ENCODE results near the gene BCL11A. TPM values are rescaled to one million over a fixed set of nuclear protein-coding genes. Genes with fewer than 3 reads are reported as not detected.
A peak's percentile ranks its signal among the peaks of the same experiment; 100 is the strongest.

BCL11A gene
- total RNA-seq, 1 donor from 2014 or later: 0.67 TPM

DNA sequence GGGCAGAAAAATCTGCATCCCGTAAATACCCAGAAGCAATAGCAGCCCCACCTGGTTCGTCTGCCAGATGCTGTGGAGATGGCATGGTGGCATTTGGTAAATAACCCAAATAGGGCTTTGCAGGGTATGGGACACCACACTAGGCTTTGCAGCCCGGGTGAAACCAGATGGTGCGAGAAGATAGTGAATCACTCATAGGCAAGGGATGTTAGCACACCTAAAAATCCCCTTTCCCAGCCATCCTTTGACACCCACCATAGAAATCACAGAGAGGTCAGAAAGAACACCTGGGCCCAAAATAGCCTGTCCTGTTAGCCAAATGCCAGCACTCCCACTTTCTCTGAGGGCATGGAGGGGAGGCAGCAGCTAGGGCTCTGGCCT is 47.6 kb downstream of the BCL11A start:
- no peaks in the 10 kb centered on the region for H3K9me3 Mint-ChIP-seq
- H3K27me3 Mint-ChIP-seq (ENCODE audit: insufficient read depth, low read depth): peaks cover 6% of the 10 kb centered on the region
- TF ChIP-seq EZH2 (IDR thresholded peaks at IDR 0.05) (no peak), EZH2phosphoT487 (IDR thresholded peaks at IDR 0.05) (no peak)
- TF ChIP-seq, protein P1, sequence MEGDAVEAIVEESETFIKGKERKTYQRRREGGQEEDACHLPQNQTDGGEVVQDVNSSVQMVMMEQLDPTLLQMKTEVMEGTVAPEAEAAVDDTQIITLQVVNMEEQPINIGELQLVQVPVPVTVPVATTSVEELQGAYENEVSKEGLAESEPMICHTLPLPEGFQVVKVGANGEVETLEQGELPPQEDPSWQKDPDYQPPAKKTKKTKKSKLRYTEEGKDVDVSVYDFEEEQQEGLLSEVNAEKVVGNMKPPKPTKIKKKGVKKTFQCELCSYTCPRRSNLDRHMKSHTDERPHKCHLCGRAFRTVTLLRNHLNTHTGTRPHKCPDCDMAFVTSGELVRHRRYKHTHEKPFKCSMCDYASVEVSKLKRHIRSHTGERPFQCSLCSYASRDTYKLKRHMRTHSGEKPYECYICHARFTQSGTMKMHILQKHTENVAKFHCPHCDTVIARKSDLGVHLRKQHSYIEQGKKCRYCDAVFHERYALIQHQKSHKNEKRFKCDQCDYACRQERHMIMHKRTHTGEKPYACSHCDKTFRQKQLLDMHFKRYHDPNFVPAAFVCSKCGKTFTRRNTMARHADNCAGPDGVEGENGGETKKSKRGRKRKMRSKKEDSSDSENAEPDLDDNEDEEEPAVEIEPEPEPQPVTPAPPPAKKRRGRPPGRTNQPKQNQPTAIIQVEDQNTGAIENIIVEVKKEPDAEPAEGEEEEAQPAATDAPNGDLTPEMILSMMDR (IDR thresholded peaks at IDR 0.05): no peak
- no peaks in the 10 kb centered on the region for H3F3A ChIP-seq (ENCODE audit: low read depth)
- H3K9me3 ChIP-seq (ENCODE audit: low read depth): no peaks in the 10 kb centered on the region
- no peak overlapping the region for H3K27ac ChIP-seq
- no peak overlapping the region for H3K4me3 Mint-ChIP-seq
- peaks cover 35% of the 10 kb centered on the region for H3K4me1 Mint-ChIP-seq
- H3K27me3 ChIP-seq: no peaks in the 10 kb centered on the region
- H3K4me1 ChIP-seq: peaks cover 16% of the 10 kb centered on the region
- H3K27ac Mint-ChIP-seq: peak overlapping the region; percentile 79
- H3K79me2 ChIP-seq (ENCODE audit: low read depth): no peaks in the 10 kb centered on the region
- no peak overlapping the region for H3K9ac ChIP-seq
- no peaks in the 10 kb centered on the region for H3K36me3 Mint-ChIP-seq
- no peak overlapping the region for H3K4me2 ChIP-seq
- no peaks in the 10 kb centered on the region for H4K20me1 ChIP-seq (ENCODE audit: low read depth)
- no peak for DNase-seq (ENCODE audit: low spot score)
- H3K36me3 ChIP-seq: no peaks in the 10 kb centered on the region
- no peak overlapping the region for H3K4me3 ChIP-seq
- no peak overlapping the region for H2AFZ ChIP-seq (replicated peaks)

DNA sequence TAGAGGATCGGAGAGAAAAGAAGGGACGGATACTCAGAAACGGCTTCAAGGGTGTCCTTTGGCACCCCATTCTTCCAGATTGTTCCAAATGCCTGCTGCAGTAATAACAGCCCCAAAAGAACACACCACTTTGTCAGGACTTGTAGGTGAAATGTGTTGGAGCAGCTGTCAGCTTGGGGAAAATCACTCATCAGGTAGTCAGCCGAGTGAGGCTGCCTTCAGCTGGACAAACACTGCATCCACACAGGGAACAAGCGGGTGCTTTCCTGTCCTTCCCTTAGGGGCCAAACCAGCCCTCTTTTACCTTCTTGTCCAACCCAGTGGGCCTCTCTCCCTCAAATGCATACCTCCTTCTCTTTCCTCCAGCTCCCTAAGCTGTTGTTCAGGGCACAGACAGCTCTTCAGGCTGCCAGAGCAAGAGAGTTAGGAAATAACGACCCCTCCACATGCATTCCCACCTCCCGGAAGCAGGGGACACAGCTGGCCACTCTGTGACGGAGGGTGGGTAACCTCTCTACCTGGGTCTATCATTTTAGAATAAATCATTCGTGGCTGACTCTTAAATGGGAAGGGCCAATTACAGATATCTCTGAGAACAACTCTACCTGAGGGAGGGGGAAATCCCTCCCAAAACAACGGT is 48.1 kb downstream of the BCL11A start:
- peaks cover 16% of the 10 kb centered on the region for H3K4me1 ChIP-seq
- no peaks in the 10 kb centered on the region for H3K27me3 ChIP-seq
- H3K9ac ChIP-seq: no peak overlapping the region
- Mint-ChIP-seq H3K4me1 (peaks cover 35% of the 10 kb centered on the region), H3K27me3 (ENCODE audit: insufficient read depth, low read depth) (peaks cover 6% of the 10 kb centered on the region), H3K36me3 (no peaks in the 10 kb centered on the region), H3K27ac (no peak overlapping the region), H3K9me3 (no peaks in the 10 kb centered on the region), H3K4me3 (no peak overlapping the region)
- H3K79me2 ChIP-seq (ENCODE audit: low read depth): no peaks in the 10 kb centered on the region
- no peak overlapping the region for H2AFZ ChIP-seq (replicated peaks)
- H3K4me2 ChIP-seq: no peak overlapping the region
- H3K4me3 ChIP-seq: no peak overlapping the region
- no peaks in the 10 kb centered on the region for H3K36me3 ChIP-seq
- H3K9me3 ChIP-seq (ENCODE audit: low read depth): no peaks in the 10 kb centered on the region
- no peaks in the 10 kb centered on the region for H3F3A ChIP-seq (ENCODE audit: low read depth)
- no peaks in the 10 kb centered on the region for H4K20me1 ChIP-seq (ENCODE audit: low read depth)
- no peak for DNase-seq (ENCODE audit: low spot score)
- TF ChIP-seq EZH2 (IDR thresholded peaks at IDR 0.05): no peak
- TF ChIP-seq EZH2phosphoT487 (IDR thresholded peaks at IDR 0.05): no peak
- no peak overlapping the region for H3K27ac ChIP-seq

DNA sequence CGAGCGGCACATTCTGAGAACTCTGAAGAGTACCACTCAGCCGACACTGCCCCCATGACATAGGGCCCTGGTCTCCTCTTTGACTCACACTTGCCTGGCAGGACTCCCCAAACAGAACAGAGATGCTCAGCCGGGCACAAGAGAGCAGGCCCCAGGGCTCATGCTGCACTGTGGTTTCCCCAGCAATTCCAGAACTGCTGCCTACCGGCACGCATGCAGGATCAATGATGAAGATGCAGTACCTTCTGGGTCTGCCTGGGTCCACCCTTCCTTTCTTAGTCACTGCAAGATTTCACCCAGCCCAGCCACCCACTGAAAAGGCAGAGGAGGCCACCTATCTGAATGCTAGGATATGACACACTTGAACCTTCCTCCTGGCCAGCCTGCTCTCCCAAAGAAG is 49.4 kb downstream of the BCL11A start:
- H3K79me2 ChIP-seq (ENCODE audit: low read depth): no peaks in the 10 kb centered on the region
- TF ChIP-seq, protein P1 (IDR thresholded peaks at IDR 0.05): no peak
- TF ChIP-seq EZH2phosphoT487 (IDR thresholded peaks at IDR 0.05) (no peak), EZH2 (IDR thresholded peaks at IDR 0.05) (no peak)

DNA sequence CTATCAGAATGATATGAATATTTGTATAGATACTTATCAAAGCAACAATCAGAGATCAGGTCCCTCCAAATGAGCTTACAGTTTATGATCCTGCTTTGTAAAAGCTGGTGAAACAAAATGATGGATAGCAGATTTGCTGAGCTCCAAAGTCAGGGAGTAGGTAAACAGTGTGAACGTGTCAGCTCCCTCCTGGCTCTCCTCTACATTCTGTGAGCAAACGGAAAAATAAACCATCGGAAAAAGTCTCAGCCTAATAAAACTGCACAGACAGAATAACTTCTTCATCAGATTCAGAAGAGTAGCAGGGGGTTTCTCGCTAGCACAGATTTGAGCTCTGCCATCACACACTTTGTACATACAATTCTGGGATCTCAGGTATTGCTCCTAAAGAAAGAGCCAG is 51.3 kb downstream of the BCL11A start:
- H2AFZ ChIP-seq (replicated peaks): no peak overlapping the region
- H3K36me3 Mint-ChIP-seq: no peaks in the 10 kb centered on the region
- no peak overlapping the region for H3K27ac ChIP-seq
- no peak for DNase-seq (ENCODE audit: low spot score)
- H3K27me3 Mint-ChIP-seq (ENCODE audit: insufficient read depth, low read depth): peaks cover 3% of the 10 kb centered on the region
- no peak overlapping the region for H3K4me3 Mint-ChIP-seq
- no peak overlapping the region for H3K27ac Mint-ChIP-seq
- no peak overlapping the region for H3K9ac ChIP-seq
- no peaks in the 10 kb centered on the region for H3K27me3 ChIP-seq
- no peaks in the 10 kb centered on the region for H3K9me3 ChIP-seq (ENCODE audit: low read depth)
- H3K4me3 ChIP-seq: no peak overlapping the region
- H3K4me1 Mint-ChIP-seq: peaks cover 8% of the 10 kb centered on the region
- TF ChIP-seq EZH2phosphoT487 (IDR thresholded peaks at IDR 0.05) (no peak), EZH2 (IDR thresholded peaks at IDR 0.05) (no peak)
- TF ChIP-seq, protein P1 (IDR thresholded peaks at IDR 0.05): no peak
- H3K4me2 ChIP-seq: no peak overlapping the region
- peaks cover 5% of the 10 kb centered on the region for H3K4me1 ChIP-seq
- H3K9me3 Mint-ChIP-seq: no peaks in the 10 kb centered on the region
- H4K20me1 ChIP-seq (ENCODE audit: low read depth): no peaks in the 10 kb centered on the region
- H3F3A ChIP-seq (ENCODE audit: low read depth): peaks cover 2% of the 10 kb centered on the region
- H3K36me3 ChIP-seq: no peaks in the 10 kb centered on the region
- no peaks in the 10 kb centered on the region for H3K79me2 ChIP-seq (ENCODE audit: low read depth)

More for the DNA sequence above, 49.4 kb downstream of the BCL11A start:
- Histone ChIP-seq H3K4me1 (peaks cover 16% of the 10 kb centered on the region), H3K9ac (no peak overlapping the region), H3K27me3 (no peaks in the 10 kb centered on the region), H2AFZ (replicated peaks) (no peak overlapping the region), H3K27ac (no peak overlapping the region), H3K36me3 (no peaks in the 10 kb centered on the region), H3K9me3 (ENCODE audit: low read depth) (no peaks in the 10 kb centered on the region), H4K20me1 (ENCODE audit: low read depth) (no peaks in the 10 kb centered on the region), H3K4me2 (no peak overlapping the region), H3F3A (ENCODE audit: low read depth) (no peaks in the 10 kb centered on the region), H3K4me3 (no peak overlapping the region)
- peaks cover 26% of the 10 kb centered on the region for H3K4me1 Mint-ChIP-seq
- H3K36me3 Mint-ChIP-seq: no peaks in the 10 kb centered on the region
- H3K9me3 Mint-ChIP-seq: no peaks in the 10 kb centered on the region
- peaks cover 6% of the 10 kb centered on the region for H3K27me3 Mint-ChIP-seq (ENCODE audit: insufficient read depth, low read depth)
- H3K27ac Mint-ChIP-seq: peak overlapping the region; percentile 35
- no peak for DNase-seq (ENCODE audit: low spot score)
- no peak overlapping the region for H3K4me3 Mint-ChIP-seq

All from neural progenitor cell (in vitro differentiated cells).